ENCODE results near the gene AQP1. TPM values are rescaled to one million over a fixed set of nuclear protein-coding genes. Genes with fewer than 3 reads are reported as not detected.

AQP1 gene
- total RNA-seq, 1 experiment from 2014 or later, result 0.15 TPM

- no peaks in the 10 kb centered on the region for H3K36me3 Mint-ChIP-seq (ENCODE audit: insufficient read depth in 1 of 3, low read depth in 3 of 3)
- no peak overlapping the region for H4K5ac ChIP-seq (ENCODE audit: insufficient read length, low read depth, low read length)
- H3K4me1 Mint-ChIP-seq, result peaks cover 15 to 26% of the 10 kb centered on the region in 2 experiments; a peak in 3 of 4 replicates
- H3K4ac ChIP-seq (ENCODE audit: low read depth, low read length), result no peak overlapping the region
- H2AFZ ChIP-seq (ENCODE audit: low read length), result no peak overlapping the region
- no peaks in the 10 kb centered on the region for H3K23me2 ChIP-seq (ENCODE audit: insufficient read length, low read depth, low read length, poor library complexity, severe bottlenecking)
- H4K20me1 ChIP-seq (ENCODE audit: control insufficient read depth, insufficient read depth, insufficient read length), result no peaks in the 10 kb centered on the region
- H3K27me3 Mint-ChIP-seq (ENCODE audit: low read depth), result peaks cover 54% of the 10 kb centered on the region
- no peak overlapping the region for H3K4me2 ChIP-seq (ENCODE audit: insufficient read depth, insufficient read length, low read length)
- H3K79me1 ChIP-seq (ENCODE audit: insufficient read depth, low read depth, low read length, poor library complexity, severe bottlenecking), result no peaks in the 10 kb centered on the region
- no peak overlapping the region for H4K91ac ChIP-seq (ENCODE audit: insufficient read length, low read depth, low read length)
- peak overlapping the region; percentile 18 for H3K18ac ChIP-seq (ENCODE audit: insufficient read length, low read depth, low read length)
- no peaks in the 10 kb centered on the region for H3K9me3 Mint-ChIP-seq
- H3K27ac Mint-ChIP-seq, result no peak overlapping the region
- no peak overlapping the region for H3K4me3 Mint-ChIP-seq
- H3K9ac ChIP-seq (ENCODE audit: extremely low read depth, insufficient read length, low read length), result no peak overlapping the region
- H3K79me2 ChIP-seq (ENCODE audit: insufficient read depth, low read length), result no peaks in the 10 kb centered on the region
- no peaks in the 10 kb centered on the region for H3K27me3 ChIP-seq (ENCODE audit: insufficient read depth, low read length)
- no peak overlapping the region for H2BK5ac ChIP-seq (ENCODE audit: insufficient read length, low read length)
- no peak overlapping the region for H3K27ac ChIP-seq (ENCODE audit: insufficient read length, low read depth, low read length)
- no peak overlapping the region for H2BK15ac ChIP-seq (ENCODE audit: low read depth, low read length)
- no peak overlapping the region for H2BK12ac ChIP-seq (ENCODE audit: insufficient read length, low read depth, low read length)
- H3K9me3 ChIP-seq (ENCODE audit: control insufficient read depth, low read depth, low read length), result no peaks in the 10 kb centered on the region
- no CpG with 5 or more reads among the region's 18 CpGs for WGBS (ENCODE audit: extremely low coverage, insufficient read length, low lambda C conversion rate)
- H3K23ac ChIP-seq (ENCODE audit: insufficient read length, low read depth, low read length), result no peak overlapping the region
- DNase-seq, result no peak
- no peak overlapping the region for H2BK120ac ChIP-seq (ENCODE audit: low read depth, low read length, poor library complexity, severe bottlenecking)
- H3K14ac ChIP-seq (ENCODE audit: insufficient read depth, low read length), result 0 out of 2 replicates have a peak overlapping the region, but pooled peaks have one; percentile 58
- no peak overlapping the region for H2BK20ac ChIP-seq (ENCODE audit: low read depth, low read length, poor library complexity, severe bottlenecking)
- H4K8ac ChIP-seq (replicated peaks; ENCODE audit: insufficient read length, low read depth, low read length), result no peak overlapping the region
- no peak overlapping the region for H3K56ac ChIP-seq (ENCODE audit: insufficient read length, low read depth, low read length)
- H2AK5ac ChIP-seq (ENCODE audit: insufficient read length, low read length), result no peak overlapping the region
- no peak overlapping the region for H3T11ph ChIP-seq (ENCODE audit: low read length)
- no peak for TF ChIP-seq CTCF (conservative IDR thresholded peaks at IDR 0.05)
- H3K4me1 ChIP-seq (ENCODE audit: insufficient read depth, low read length), result no peaks in the 10 kb centered on the region
Observed at GRCh38 chr7:30973791-30974604, 62.3 kb downstream of the AQP1 start.

All from H9 (cell line).